Measurements from ENCODE around the gene B9D2. TPM values are rescaled to one million over a fixed set of nuclear protein-coding genes. Genes with fewer than 3 reads are reported as not detected.
"Not testable (repeated sequence)": the region's sequence is repeated elsewhere in the genome, so short reads cannot be mapped to it uniquely, and the experiment has no call there.

Gene B9D2
- total and polyA plus RNA-seq, 7 donors, result 7.2 to 14.5 (median 10.1) TPM

DNA sequence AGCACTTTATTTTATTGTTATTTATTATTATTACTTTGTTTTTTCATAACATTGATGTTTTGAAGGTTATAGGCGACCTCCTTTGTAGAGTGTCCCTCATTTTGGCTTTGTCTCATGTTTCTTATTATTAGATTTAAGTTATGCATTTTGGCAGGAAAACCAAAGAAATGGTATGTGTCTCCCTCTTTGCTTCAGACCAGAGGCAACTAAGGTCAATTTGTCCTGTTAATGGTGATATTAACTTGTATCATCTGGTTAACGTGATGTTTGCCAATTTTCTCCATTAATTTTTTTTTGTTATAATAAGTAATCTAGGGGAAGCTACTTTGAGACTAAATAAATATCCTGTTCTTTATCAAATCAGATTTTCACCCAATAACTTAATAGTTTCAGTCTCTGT is 8.6 kb upstream of the B9D2 start:
- DNase-seq, result no peak
- Histone ChIP-seq H3K36me3 (no peaks in the 10 kb centered on the region), H3K4me1 (peaks cover 0 to 37% (median 28%) of the 10 kb centered on the region in 4 donors), H3K27me3 (no peaks in the 10 kb centered on the region), H3K4me3 (no peak overlapping the region), H3K27ac (no peak overlapping the region), H3K9me3 (no peaks in the 10 kb centered on the region)
- 83 to 84% methylated on average over 2 of the region's 2 CpGs for WGBS, 2 donors
- TF ChIP-seq POLR2AphosphoS5 (IDR thresholded peaks at IDR 0.05) (no peak), EP300 (IDR thresholded peaks at IDR 0.05) (no peak), POLR2A (IDR thresholded peaks at IDR 0.05) (no peak)
- TF ChIP-seq, protein P1, sequence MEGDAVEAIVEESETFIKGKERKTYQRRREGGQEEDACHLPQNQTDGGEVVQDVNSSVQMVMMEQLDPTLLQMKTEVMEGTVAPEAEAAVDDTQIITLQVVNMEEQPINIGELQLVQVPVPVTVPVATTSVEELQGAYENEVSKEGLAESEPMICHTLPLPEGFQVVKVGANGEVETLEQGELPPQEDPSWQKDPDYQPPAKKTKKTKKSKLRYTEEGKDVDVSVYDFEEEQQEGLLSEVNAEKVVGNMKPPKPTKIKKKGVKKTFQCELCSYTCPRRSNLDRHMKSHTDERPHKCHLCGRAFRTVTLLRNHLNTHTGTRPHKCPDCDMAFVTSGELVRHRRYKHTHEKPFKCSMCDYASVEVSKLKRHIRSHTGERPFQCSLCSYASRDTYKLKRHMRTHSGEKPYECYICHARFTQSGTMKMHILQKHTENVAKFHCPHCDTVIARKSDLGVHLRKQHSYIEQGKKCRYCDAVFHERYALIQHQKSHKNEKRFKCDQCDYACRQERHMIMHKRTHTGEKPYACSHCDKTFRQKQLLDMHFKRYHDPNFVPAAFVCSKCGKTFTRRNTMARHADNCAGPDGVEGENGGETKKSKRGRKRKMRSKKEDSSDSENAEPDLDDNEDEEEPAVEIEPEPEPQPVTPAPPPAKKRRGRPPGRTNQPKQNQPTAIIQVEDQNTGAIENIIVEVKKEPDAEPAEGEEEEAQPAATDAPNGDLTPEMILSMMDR (IDR thresholded peaks at IDR 0.05), result no peak
- intact Hi-C loops (cut with DNase I), result no loop called here

DNA sequence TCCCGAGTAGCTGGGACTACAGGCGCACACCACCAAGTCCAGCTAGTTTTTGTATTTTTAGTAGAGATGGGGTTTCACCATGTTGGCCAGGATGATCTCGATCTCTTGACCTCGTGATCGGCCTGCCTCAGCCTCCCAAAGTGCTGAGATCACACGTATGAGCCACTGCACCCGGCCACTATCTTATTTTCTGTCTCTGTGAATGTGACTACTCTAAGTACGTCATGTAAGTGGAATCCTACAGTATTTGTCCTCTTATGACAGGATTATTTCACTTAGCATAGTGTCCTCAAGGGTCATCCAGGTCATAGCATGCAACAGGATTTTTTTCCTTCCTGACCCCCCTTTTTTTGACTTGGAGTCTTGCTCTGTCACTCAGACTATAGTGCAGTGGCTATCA is 7.6 kb upstream of the B9D2 start:
- 94% methylated on average over 8 of the region's 8 CpGs for WGBS, 2 donors
- Histone ChIP-seq H3K4me3 (no peak overlapping the region), H3K27ac (no peak overlapping the region), H3K27me3 (no peaks in the 10 kb centered on the region), H3K36me3 (no peaks in the 10 kb centered on the region), H3K9me3 (no peaks in the 10 kb centered on the region), H3K4me1 (peaks cover 0 to 28% (median 23%) of the 10 kb centered on the region in 4 donors)
- intact Hi-C loops (cut with DNase I), result no loop called here
- TF ChIP-seq EP300 (IDR thresholded peaks at IDR 0.05) (no peak), POLR2AphosphoS5 (IDR thresholded peaks at IDR 0.05) (no peak), POLR2A (IDR thresholded peaks at IDR 0.05) (no peak)
- TF ChIP-seq, protein P1 (IDR thresholded peaks at IDR 0.05), result no peak
- no peak for DNase-seq

DNA sequence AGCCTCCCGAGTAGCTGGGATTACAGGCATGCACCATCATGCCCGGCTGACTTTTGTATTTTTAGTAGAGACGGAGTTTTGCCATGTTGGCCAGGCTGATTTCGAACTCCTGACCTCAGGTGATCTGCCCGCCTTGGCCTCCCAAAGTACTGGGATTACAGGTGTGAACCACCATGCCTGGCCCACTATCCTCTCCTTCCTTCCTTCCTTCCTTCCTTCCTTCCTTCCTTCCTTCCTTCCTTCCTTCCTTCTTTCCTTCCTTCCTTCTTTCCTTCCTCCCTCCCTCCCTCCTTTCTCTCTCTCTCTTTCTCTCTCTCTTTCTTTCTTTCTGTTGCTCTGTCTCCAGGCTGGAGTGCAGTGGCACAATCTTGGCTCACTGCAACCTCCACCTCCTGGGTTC is 7.2 kb upstream of the B9D2 start:
- H3K27me3 ChIP-seq; H3K36me3 ChIP-seq; DNase-seq; H3K4me3 ChIP-seq; intact Hi-C loops (cut with DNase I); H3K27ac ChIP-seq; H3K9me3 ChIP-seq: not testable (repeated sequence)
- peaks cover 0 to 24% (median 19%) of the 10 kb centered on the region in 4 donors for H3K4me1 ChIP-seq
- WGBS, 2 donors, result 95 to 96% methylated on average over 5 of the region's 5 CpGs

DNA sequence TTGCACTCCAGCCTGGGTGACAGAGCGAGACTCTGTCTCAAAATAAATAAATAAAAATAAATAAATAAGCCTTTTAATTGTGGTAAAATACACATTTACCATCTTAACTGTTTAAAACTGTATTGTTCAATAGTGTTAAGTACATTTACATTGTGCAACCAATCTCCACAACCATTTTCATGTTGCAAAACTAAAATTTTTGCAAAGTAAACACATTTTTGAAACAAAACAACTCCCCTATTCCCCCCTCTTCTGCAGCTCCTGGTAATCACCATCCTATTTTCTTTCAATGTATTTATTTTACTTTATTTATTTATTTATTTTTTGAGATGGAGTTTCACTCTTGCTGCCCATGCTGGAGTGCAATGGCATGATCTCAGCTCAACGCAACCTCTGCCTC is 5.8 kb upstream of the B9D2 start:
- H3K4me1 ChIP-seq, result peaks cover 0 to 19% (median 14%) of the 10 kb centered on the region in 4 donors
- no peak overlapping the region for H3K4me3 ChIP-seq
- DNase-seq, result no peak
- intact Hi-C loops (cut with DNase I), result no loop called here
- no peaks in the 10 kb centered on the region for H3K9me3 ChIP-seq
- H3K36me3 ChIP-seq, result no peaks in the 10 kb centered on the region
- TF ChIP-seq, protein P1 (IDR thresholded peaks at IDR 0.05), result no peak
- TF ChIP-seq EP300 (IDR thresholded peaks at IDR 0.05), result no peak
- no peak overlapping the region for H3K27ac ChIP-seq
- H3K27me3 ChIP-seq, result no peaks in the 10 kb centered on the region
- 97 to 98% methylated on average over 2 of the region's 2 CpGs for WGBS, 2 donors

DNA sequence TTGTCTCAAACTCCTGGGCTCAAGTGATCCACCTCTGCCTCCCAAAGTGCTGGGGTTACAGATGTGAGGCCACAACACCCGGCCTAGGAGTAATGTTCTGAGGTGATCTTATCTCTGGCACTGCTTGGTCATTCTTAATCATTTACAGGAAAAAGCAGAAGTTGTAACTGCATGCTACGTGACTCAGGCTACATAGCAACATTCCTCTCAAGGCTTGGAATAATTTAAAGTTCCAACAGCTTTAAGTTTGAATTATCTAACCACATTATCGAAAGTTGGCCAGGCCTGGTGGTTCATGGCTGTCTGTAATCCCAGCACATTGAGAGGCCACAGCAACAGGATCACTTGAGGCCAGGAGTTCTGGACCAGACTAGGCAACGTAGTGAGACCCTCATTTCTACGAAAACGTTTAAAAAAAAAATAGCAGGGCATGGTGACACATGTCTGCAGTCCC is 3.9 kb upstream of the B9D2 start:
- Histone ChIP-seq H3K9me3 (no peaks in the 10 kb centered on the region), H3K27me3 (no peaks in the 10 kb centered on the region), H3K27ac (peak overlapping the region in 1 of 4 donors; percentile 14), H3K4me3 (no peak overlapping the region), H3K4me1 (peaks cover 0 to 18% (median 12%) of the 10 kb centered on the region in 4 donors), H3K36me3 (no peaks in the 10 kb centered on the region)
- intact Hi-C loops (cut with DNase I), result no loop called here
- WGBS, 2 donors, result 18 to 48% methylated on average over 6 of the region's 6 CpGs
- DNase-seq, result no peak
- TF ChIP-seq, protein P1 (IDR thresholded peaks at IDR 0.05), result no peak
- TF ChIP-seq POLR2AphosphoS5 (IDR thresholded peaks at IDR 0.05) (no peak), EP300 (IDR thresholded peaks at IDR 0.05) (no peak), POLR2A (IDR thresholded peaks at IDR 0.05) (no peak)
